IPS DF 6.9 (cell line): ENCODE measurements around the gene NKIRAS1.

ENCODE experiments used
- DNase-seq: peaks from one replicate; pipeline ENCODE4 v3.0.0-alpha.2; 2013; ENCODE audit warnings: low read depth, low spot score
- H3K27ac ChIP-seq: one replicate; pipeline ENCODE4 v1.5.1; 2013; ENCODE audit warnings: low read length, control low read depth
- H3K27me3 ChIP-seq: 2 replicates; pipeline ENCODE4 v1.6.1; 2013; ENCODE audit warnings: mild to moderate bottlenecking, low read length; ENCODE audit not compliant: control insufficient read depth, insufficient read depth
- H3K36me3 ChIP-seq: 2 replicates; pipeline ENCODE4 v1.6.1; 2013; ENCODE audit warnings: low read length; ENCODE audit not compliant: control insufficient read depth, insufficient read depth
- H3K4me1 ChIP-seq: 2 replicates; pipeline ENCODE4 v1.6.1; 2013; ENCODE audit warnings: low read length; ENCODE audit not compliant: control insufficient read depth, insufficient read depth
- H3K4me3 ChIP-seq: 2 replicates; pipeline ENCODE4 v1.5.1; 2013; ENCODE audit warnings: mild to moderate bottlenecking, low read length
- H3K9me3 ChIP-seq: 2 replicates; pipeline ENCODE4 v1.6.1; 2013; ENCODE audit warnings: low read length, inconsistent platforms; ENCODE audit not compliant: control insufficient read depth, insufficient read depth
- WGBS: extraction: QIAGEN DNeasy Blood & Tissue Kit; methylation state at CpG from one replicate; pipeline ENCODE4 v1.1.7; 2013; ENCODE audit warnings: mixed read lengths, missing lambda C conversion rate; ENCODE audit not compliant: insufficient read length, insufficient coverage; 5-methylcytosine and 5-hydroxymethylcytosine counted together

Gene NKIRAS1

DNA sequence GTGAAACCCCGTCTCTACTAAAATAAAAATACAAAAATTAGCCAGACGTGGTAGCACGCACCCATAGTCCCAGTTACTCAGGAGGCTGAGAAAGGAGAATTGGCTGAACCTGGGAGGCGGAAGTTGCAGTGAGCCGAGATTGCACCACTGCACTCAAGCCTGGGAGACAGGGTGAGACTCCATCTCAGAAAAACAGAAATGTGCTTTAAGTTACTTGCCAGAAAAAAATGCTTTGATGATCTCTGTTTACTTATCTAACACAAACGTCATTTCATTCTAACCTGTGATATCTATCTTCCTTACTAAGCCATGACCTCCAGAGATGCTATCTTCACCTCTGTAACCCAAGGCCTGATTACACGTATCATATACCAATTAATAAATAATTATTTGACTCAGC, 7.4 kb downstream of the NKIRAS1 start:
- WGBS: no CpG with 5 or more reads among the region's 7 CpGs
- H3K4me3 ChIP-seq: no peak overlapping the region

DNA sequence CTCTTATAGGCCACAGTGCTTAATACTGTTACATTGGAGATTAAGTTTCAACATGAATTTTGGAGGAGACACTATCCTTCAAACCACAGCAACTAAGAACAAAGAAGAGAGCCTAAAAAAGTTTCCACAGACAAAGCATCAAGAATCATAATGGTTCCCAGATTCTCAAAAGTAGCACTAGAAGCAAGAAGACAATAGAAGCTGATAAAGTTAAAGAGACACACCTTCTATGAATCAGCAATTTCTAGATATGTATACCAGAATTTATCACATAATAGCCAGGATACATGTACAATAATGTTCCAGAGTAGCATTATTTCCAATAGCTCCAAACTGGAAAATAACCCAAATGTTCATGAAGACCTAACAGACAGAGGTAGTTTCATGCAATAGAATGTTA, 12.2 kb downstream of the NKIRAS1 start:
- Histone ChIP-seq H3K36me3 (no peaks in the 10 kb centered on the region), H3K9me3 (no peaks in the 10 kb centered on the region), H3K27ac (no peak overlapping the region), H3K4me3 (no peak overlapping the region), H3K27me3 (no peaks in the 10 kb centered on the region), H3K4me1 (no peaks in the 10 kb centered on the region)
- DNase-seq: no peak

More for the DNA sequence above, 7.4 kb downstream of the NKIRAS1 start:
- H3K36me3 ChIP-seq: no peaks in the 10 kb centered on the region
- H3K9me3 ChIP-seq: no peaks in the 10 kb centered on the region
- H3K4me1 ChIP-seq: no peaks in the 10 kb centered on the region
- no peak overlapping the region for H3K27ac ChIP-seq
- DNase-seq: no peak
- H3K27me3 ChIP-seq: no peaks in the 10 kb centered on the region

DNA sequence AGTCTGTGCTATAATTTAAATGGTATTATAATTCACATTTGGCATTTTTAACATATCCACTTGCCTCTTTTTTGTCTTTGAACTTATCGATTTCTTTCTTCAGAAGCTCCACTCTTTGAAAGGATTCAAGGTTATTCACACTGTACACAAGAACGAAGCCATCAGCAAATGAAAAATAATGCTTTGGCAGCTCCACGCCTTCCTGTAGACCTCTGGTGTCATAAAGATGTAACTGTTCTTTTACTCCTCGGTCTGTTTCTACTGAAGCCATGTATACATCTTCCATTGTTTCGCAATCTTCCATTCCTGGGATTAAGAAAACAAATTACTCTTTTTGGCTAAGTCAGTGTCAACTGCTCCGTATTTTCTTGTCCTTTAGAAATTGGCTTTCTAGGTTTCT, 16.0 kb downstream of the NKIRAS1 start:
- Histone ChIP-seq H3K9me3 (no peaks in the 10 kb centered on the region), H3K27ac (no peak overlapping the region), H3K4me3 (no peak overlapping the region), H3K4me1 (no peaks in the 10 kb centered on the region), H3K27me3 (no peaks in the 10 kb centered on the region), H3K36me3 (peaks cover 2% of the 10 kb centered on the region; the same call in 1 of the 2 replicates)
- no peak for DNase-seq
- no CpG with 5 or more reads among the region's 6 CpGs for WGBS

DNA sequence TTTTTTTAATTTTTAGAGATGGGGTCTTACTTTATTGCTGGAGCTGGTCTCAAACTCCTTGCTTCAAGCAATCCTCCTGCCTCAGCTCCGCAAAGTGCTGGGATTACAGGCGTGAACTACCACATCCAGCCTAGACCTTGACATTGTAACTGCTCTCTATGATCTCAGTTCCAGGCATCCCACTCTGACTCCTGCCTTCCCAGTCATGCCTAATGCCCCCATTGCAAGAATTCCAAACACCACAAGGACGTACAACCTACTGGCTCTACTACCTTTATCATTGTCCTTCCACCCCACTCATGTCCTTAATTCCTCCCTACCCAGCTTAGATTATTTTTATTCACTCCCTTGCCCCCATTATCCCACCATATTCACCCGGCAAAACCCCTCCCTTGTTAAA, 21.6 kb downstream of the NKIRAS1 start:
- Histone ChIP-seq H3K4me3 (no peak overlapping the region), H3K27ac (no peak overlapping the region), H3K27me3 (no peaks in the 10 kb centered on the region), H3K36me3 (peaks cover 5% of the 10 kb centered on the region; the same call in 1 of the 2 replicates), H3K4me1 (no peaks in the 10 kb centered on the region), H3K9me3 (no peaks in the 10 kb centered on the region)
- WGBS: 100% methylated on average over 1 of the region's 4 CpGs
- DNase-seq: no peak

DNA sequence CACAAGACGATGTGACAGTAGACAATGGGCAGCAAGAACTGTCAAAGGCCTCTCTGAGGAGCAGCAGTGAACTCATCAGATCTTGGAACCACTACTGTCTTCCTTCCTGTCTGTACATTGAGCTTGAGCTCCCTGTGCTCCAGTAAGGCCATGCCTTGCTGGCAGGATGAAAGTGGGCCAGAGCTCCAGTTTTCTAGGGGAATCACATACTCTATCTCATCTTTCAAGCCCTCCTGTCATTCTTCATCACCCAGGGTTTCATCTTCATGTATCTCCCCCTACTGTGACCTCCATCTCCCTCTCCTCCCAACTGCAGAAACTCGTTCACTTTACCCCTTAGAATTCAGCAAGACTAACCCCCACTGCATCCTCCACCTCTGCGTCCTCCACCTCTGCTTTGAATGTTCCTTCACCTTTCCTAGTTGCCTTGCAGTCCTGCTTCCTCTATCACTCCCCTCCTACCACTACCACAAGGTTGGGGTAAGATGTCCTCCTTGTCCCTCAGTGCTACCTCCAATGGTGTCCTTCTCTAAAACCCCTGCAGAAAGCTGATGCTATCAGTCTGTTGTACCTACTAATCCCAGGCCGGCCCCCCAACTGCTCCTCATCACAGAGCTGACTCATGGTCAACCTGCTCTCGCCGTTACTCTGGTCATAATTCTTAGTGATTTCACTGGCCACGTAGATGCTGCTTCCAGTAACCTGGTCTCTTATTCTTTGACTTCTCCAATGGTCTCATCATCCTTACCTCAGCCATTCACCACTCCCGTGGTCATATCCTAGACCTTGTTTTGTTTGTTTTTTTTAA, 22.3 kb downstream of the NKIRAS1 start:
- Histone ChIP-seq H3K4me3 (no peak overlapping the region), H3K27ac (no peak overlapping the region), H3K36me3 (peaks cover 5% of the 10 kb centered on the region; the same call in 1 of the 2 replicates), H3K9me3 (no peaks in the 10 kb centered on the region), H3K4me1 (no peaks in the 10 kb centered on the region), H3K27me3 (no peaks in the 10 kb centered on the region)
- WGBS: no CpG with 5 or more reads among the region's 8 CpGs
- no peak for DNase-seq

DNA sequence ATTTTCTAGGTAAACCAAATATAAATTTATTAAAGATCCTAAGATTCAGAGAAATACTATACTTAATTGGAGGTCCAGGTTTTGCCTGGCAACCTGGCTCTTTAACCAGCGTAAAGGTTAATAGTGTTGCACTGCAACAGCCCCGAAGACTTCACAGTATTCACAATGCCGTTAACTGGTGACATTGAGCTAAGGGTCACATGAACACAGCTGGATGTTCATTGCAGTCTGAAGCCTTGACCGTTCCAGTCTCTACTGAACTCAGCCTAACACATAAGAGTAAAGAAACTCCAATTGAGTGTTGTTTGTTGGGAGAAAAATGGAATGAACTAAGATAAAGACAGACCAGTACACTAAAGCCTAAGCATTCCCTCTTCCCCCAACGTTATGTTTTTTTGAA, 26.8 kb downstream of the NKIRAS1 start:
- Histone ChIP-seq H3K27ac (no peak overlapping the region), H3K36me3 (peaks cover 3% of the 10 kb centered on the region; the same call in 1 of the 2 replicates), H3K27me3 (no peaks in the 10 kb centered on the region), H3K4me3 (no peak overlapping the region), H3K9me3 (no peaks in the 10 kb centered on the region), H3K4me1 (no peaks in the 10 kb centered on the region)
- WGBS: no CpG with 5 or more reads among the region's 5 CpGs
- DNase-seq: no peak

DNA sequence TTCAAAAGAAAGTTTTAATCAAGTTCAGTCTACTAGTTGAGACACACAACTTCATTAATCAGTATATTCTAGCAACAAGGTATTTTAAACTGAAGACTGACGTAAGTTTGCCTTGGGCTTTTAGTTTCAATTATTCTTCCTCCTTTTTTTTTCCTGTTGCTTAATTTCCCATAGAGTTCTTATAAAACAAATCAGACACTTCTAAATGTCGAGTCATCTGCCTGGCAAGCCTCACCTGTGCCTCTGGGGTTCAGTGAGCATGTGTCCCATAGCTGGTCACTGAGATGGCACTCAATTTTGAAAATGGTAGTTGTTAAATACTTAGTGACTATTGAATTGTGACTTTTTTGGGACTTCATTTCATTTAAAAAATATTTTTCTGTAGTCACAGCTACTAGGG, 27.4 kb downstream of the NKIRAS1 start:
- H3K27ac ChIP-seq: no peak overlapping the region
- H3K4me3 ChIP-seq: no peak overlapping the region
- no peaks in the 10 kb centered on the region for H3K9me3 ChIP-seq
- H3K4me1 ChIP-seq: no peaks in the 10 kb centered on the region
- no peaks in the 10 kb centered on the region for H3K27me3 ChIP-seq
- WGBS: no CpG with 5 or more reads among the region's 2 CpGs
- DNase-seq: no peak
- H3K36me3 ChIP-seq: peaks cover 3% of the 10 kb centered on the region; the same call in 1 of the 2 replicates

DNA sequence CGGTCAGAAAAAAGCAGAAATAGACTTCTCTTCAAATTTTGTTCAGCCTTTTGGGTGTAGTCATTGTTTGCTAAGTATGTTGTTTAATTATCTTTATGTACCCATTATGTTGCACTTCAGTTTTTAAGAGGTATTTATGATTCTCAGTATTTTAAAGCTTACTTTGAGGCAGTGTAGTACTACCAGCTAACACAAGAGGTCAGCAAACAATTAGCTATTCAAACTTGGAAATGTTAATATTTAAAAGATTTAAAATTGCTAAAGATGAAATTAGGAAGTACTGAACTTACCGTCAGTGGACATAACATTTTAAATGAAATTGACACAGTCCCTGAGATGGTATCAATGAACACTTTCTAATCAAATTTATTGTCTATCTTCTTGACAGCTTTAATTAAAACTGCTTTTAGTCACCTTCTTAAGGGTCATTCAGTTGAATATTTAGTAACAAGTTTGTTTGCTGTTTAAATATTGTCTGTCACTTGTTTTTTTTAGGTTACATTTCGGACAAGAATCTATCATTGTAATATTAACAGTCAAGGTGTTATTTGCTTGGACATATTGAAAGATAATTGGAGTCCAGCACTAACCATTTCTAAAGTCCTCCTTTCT, 28.1 kb downstream of the NKIRAS1 start:
- Histone ChIP-seq H3K4me1 (no peaks in the 10 kb centered on the region), H3K9me3 (no peaks in the 10 kb centered on the region), H3K36me3 (peaks cover 3% of the 10 kb centered on the region; the same call in 1 of the 2 replicates), H3K27ac (no peak overlapping the region), H3K27me3 (no peaks in the 10 kb centered on the region), H3K4me3 (no peak overlapping the region)
- DNase-seq: no peak
- WGBS: no CpG with 5 or more reads among the region's 3 CpGs

DNA sequence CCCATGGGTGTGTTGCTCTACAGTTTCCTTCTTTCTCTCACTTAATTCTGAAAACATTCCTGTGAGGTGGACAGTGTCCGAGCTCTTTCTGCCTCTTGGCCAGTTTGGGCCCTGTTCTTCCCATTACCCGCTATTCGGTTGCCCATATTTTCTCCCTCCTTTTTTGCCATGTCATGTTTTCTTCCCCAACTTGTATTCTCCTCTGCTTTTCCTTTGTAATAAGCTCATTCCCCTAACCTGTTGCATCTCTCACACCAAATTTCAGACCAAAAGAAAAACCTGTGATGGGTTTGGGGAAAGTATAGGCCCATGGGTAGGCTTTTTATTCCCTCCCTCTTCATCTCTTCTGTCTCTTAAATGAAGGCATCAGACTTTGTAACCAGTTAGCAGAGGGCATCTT, 30.5 kb downstream of the NKIRAS1 start:
- Histone ChIP-seq H3K4me3 (no peak overlapping the region), H3K27ac (no peak overlapping the region)
- WGBS: no CpG with 5 or more reads among the region's 3 CpGs

DNA sequence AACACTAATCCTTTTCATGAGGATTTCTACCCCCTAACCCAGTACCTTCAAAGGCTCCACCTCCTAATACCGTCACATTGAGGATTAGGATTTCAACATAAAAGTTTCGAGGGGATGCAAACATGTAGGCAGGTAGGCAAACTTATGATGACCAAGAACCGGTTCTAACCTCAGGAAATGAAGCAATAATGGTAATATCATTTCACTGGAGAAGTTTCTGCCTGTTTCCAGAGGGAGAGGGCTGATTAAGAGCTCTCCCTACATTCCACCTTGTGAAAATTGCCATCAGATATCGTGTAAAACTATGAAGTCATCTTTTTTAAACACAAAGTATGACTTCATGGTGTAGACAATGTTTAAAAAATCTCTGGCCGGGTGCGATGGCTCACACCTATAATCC, 31.6 kb downstream of the NKIRAS1 start:
- DNase-seq: no peak
- no peak overlapping the region for H3K27ac ChIP-seq
- no peaks in the 10 kb centered on the region for H3K9me3 ChIP-seq
- no CpG with 5 or more reads among the region's 6 CpGs for WGBS
- H3K27me3 ChIP-seq: no peaks in the 10 kb centered on the region
- H3K4me1 ChIP-seq: no peaks in the 10 kb centered on the region
- peaks cover 3% of the 10 kb centered on the region for H3K36me3 ChIP-seq
- H3K4me3 ChIP-seq: no peak overlapping the region

More for the DNA sequence above, 30.5 kb downstream of the NKIRAS1 start:
- Histone ChIP-seq H3K27me3 (no peaks in the 10 kb centered on the region), H3K4me1 (no peaks in the 10 kb centered on the region), H3K9me3 (no peaks in the 10 kb centered on the region), H3K36me3 (peaks cover 5% of the 10 kb centered on the region)
- DNase-seq: no peak
